Smooth muscle cell (in vitro differentiated cells): ENCODE results near the gene TGFA. TPM values are rescaled to one million over a fixed set of nuclear protein-coding genes. Genes with fewer than 3 reads are reported as not detected.

Source experiments
- DNase-seq: peaks from one replicate; lab custom pipeline; 2025; ENCODE audit not compliant: unreplicated experiment; lab: John Stamatoyannopoulos, UW
- H2AFZ ChIP-seq: fragments of 200-600 bp; sonication (generic); 2 replicates; pipeline ENCODE4 v1.6.0; 2016; ENCODE audit warnings: antibody characterized with exemption, low read depth, mild to moderate bottlenecking
- H3F3A ChIP-seq: fragments of 200-600 bp; sonication (generic); 2 replicates; pipeline ENCODE4 v1.6.0; 2017; ENCODE audit warnings: antibody characterized with exemption, low read depth
- H3K27ac ChIP-seq: fragments of 200-600 bp; sonication (generic); 2 replicates; pipeline ENCODE4 v1.5.1; 2016; ENCODE audit warnings: low read depth, mild to moderate bottlenecking
- H3K27me3 ChIP-seq: fragments of 200-600 bp; sonication (generic); 2 replicates; pipeline ENCODE4 v1.6.1; 2016; ENCODE audit warnings: low read depth, mild to moderate bottlenecking
- H3K36me3 ChIP-seq: fragments of 200-600 bp; sonication (generic); 2 replicates; pipeline ENCODE4 v1.5.1; 2016; ENCODE audit warnings: low read depth
- H3K4me1 ChIP-seq: fragments of 200-600 bp; sonication (generic); 2 replicates; pipeline ENCODE4 v1.5.1; 2016; ENCODE audit warnings: low read depth
- H3K4me2 ChIP-seq: fragments of 200-600 bp; sonication (generic); 2 replicates; pipeline ENCODE4 v1.6.0; 2016; ENCODE audit warnings: mild to moderate bottlenecking
- H3K4me3 ChIP-seq: fragments of 200-600 bp; sonication (generic); 2 replicates; pipeline ENCODE4 v1.5.1; 2016; ENCODE audit warnings: mild to moderate bottlenecking
- H3K79me2 ChIP-seq: fragments of 200-600 bp; sonication (generic); 2 replicates; pipeline ENCODE4 v1.6.0; 2016; ENCODE audit warnings: low read depth, mild to moderate bottlenecking
- H3K9ac ChIP-seq: fragments of 200-600 bp; sonication (generic); 2 replicates; pipeline ENCODE4 v1.6.0; 2016; ENCODE audit warnings: low read depth
- H3K9me3 ChIP-seq: fragments of 200-600 bp; sonication (generic); replicated peaks from 2 replicates; pipeline ENCODE4 v1.5.1; 2016; ENCODE audit warnings: low read depth
- H4K20me1 ChIP-seq: fragments of 200-600 bp; sonication (generic); 2 replicates; pipeline ENCODE4 v1.6.0; 2016; ENCODE audit warnings: low read depth
- WGBS: methylation state at CpG from one replicate; pipeline ENCODE4 v1.1.7; 2016; ENCODE audit warnings: low lambda C conversion rate; 5-methylcytosine and 5-hydroxymethylcytosine counted together
- polyA plus RNA-seq: library from polyadenylated mRNA; unstranded; fragments of >200 nt; fragmentation: Nextera tagmentation; extraction: Ambion mirVana; gene quantifications from 2 replicates; pipeline ENCODE4 v1.2.1, GENCODE V29; 2016
- total RNA-seq: library from RNA; depleted of rRNA; stranded (reverse); fragments of >200 nt; gene quantifications from 2 replicates; pipeline ENCODE4 v1.2.3, GENCODE V29; 2014
- TF ChIP-seq, protein P1 (sequence below): fragments of 200-600 bp; sonication (generic); IDR thresholded peaks from 2 replicates; pipeline ENCODE4 v1.5.1; 2017; ENCODE audit warnings: borderline replicate concordance, mild to moderate bottlenecking, antibody characterized with exemption; ENCODE audit not compliant: insufficient read depth, poor library complexity, severe bottlenecking

Gene TGFA
- total and polyA plus RNA-seq, 2 experiments from 2014 or later, result 0.21 to 2.4 TPM

DNA sequence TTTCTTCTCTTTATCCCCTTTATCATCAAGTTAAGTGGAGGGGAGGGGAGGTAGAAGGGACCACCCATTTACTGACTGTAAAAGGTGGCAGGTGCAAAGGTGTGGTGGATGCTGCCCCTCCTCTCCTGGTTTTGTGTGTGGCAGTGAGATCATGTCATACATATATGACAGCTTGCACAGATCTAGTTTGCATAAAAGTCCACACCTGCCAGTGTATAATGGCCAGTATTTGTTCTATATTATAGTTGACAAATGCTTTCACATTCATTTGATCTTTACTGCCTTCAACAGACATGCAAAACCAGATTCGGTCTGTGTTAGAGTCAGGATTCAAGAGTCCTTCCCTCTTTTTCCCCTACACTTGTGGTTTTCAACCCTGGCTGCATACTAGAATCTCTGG lies 55.1 kb downstream of the TGFA start:
- Histone ChIP-seq H3K27me3 (peaks cover 5% of the 10 kb centered on the region), H3K4me1 (no peaks in the 10 kb centered on the region), H3K4me3 (no peak overlapping the region), H3K9ac (no peak overlapping the region), H3K79me2 (no peaks in the 10 kb centered on the region), H3K27ac (no peak overlapping the region), H3K4me2 (no peak overlapping the region), H4K20me1 (no peaks in the 10 kb centered on the region), H3K9me3 (no peaks in the 10 kb centered on the region), H3F3A (no peaks in the 10 kb centered on the region), H2AFZ (no peak overlapping the region), H3K36me3 (no peaks in the 10 kb centered on the region)
- DNase-seq, result no peak
- 82% methylated on average over 1 of the region's 1 CpG for WGBS
- TF ChIP-seq, protein P1, sequence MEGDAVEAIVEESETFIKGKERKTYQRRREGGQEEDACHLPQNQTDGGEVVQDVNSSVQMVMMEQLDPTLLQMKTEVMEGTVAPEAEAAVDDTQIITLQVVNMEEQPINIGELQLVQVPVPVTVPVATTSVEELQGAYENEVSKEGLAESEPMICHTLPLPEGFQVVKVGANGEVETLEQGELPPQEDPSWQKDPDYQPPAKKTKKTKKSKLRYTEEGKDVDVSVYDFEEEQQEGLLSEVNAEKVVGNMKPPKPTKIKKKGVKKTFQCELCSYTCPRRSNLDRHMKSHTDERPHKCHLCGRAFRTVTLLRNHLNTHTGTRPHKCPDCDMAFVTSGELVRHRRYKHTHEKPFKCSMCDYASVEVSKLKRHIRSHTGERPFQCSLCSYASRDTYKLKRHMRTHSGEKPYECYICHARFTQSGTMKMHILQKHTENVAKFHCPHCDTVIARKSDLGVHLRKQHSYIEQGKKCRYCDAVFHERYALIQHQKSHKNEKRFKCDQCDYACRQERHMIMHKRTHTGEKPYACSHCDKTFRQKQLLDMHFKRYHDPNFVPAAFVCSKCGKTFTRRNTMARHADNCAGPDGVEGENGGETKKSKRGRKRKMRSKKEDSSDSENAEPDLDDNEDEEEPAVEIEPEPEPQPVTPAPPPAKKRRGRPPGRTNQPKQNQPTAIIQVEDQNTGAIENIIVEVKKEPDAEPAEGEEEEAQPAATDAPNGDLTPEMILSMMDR, result no peak

DNA sequence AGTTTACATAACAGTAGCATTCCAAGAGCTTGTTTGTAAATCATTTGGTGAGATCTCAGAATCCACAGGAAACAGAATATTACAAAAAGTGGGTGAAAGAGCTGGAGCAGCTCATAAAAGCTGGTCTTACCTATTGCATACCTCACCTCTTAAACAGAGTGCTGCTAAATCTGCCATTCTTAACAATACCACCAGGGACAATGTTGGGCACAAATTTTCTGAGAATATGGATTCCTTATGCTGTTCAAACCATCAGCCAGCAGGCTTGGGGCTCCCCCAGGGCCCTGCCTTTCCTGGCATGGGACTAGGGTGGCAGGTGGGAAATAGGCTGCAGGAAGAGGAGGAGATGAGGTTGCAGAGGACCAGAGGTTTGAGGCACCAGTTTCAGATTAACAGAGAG lies 55.6 kb downstream of the TGFA start:
- H3K27ac ChIP-seq, result no peak overlapping the region
- no peak overlapping the region for H3K9ac ChIP-seq
- TF ChIP-seq, protein P1, result peak; percentile 18
- no peaks in the 10 kb centered on the region for H3K9me3 ChIP-seq
- H3K27me3 ChIP-seq, result peaks cover 5% of the 10 kb centered on the region
- no peak overlapping the region for H2AFZ ChIP-seq
- no peaks in the 10 kb centered on the region for H4K20me1 ChIP-seq
- no peak for DNase-seq
- H3F3A ChIP-seq, result no peaks in the 10 kb centered on the region
- H3K4me1 ChIP-seq, result no peaks in the 10 kb centered on the region
- no peak overlapping the region for H3K4me3 ChIP-seq
- H3K79me2 ChIP-seq, result no peaks in the 10 kb centered on the region
- no peak overlapping the region for H3K4me2 ChIP-seq
- no peaks in the 10 kb centered on the region for H3K36me3 ChIP-seq

DNA sequence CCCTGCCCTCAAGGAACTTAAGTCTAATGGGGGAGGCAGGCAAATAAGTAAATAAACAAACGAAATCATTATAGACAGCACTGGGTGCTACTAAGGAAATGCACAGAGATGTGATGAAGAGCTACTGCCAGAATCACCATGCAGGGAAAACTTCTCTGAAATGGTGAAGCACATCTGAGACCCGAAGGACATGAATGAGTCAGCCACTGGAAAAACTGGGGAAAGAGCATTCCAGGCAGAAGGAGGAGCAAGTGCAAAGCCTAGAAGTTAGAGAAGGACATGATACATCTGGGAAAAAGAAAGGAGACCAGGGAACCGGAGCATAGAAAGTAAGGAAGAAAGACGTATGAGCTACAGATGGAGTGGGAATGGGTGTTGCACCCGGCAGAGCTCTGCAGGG lies 56.8 kb downstream of the TGFA start:
- Histone ChIP-seq H3K4me1 (no peaks in the 10 kb centered on the region), H3K9ac (no peak overlapping the region), H3K9me3 (no peaks in the 10 kb centered on the region), H3K4me3 (no peak overlapping the region), H3K36me3 (no peaks in the 10 kb centered on the region), H4K20me1 (no peaks in the 10 kb centered on the region), H3F3A (no peaks in the 10 kb centered on the region), H3K27me3 (peaks cover 5% of the 10 kb centered on the region), H3K4me2 (no peak overlapping the region), H3K79me2 (no peaks in the 10 kb centered on the region), H3K27ac (no peak overlapping the region), H2AFZ (no peak overlapping the region)
- 72% methylated on average over 5 of the region's 5 CpGs for WGBS
- TF ChIP-seq, protein P1, result no peak
- DNase-seq, result no peak

DNA sequence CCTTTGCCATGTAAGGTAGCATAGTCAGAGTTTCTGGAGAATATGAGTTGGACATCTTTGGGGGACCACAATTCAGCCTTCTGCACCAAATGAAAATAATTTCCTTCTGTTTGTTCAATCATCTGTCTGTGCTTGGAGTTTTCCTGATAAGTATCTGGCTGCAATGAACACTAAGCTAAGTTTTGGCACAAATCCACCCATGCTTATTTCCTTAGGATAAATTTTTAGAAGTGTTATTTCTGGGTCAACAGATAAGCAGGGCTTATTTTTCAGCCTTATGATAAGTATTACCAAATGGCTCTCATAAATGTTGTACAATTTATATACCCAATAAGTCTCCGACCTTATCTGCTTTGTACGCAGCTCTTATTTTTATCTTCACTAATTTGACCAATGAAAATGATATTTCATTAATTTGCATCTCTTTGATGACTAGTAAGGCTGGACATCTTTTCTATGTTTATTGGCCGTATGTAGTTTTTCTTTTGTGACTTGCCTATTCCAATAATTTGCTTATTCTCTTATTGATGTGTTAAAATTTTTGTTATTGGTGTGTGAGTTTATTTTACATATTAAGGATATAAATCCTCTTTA lies 59.2 kb downstream of the TGFA start:
- Histone ChIP-seq H3F3A (no peaks in the 10 kb centered on the region), H3K4me1 (no peaks in the 10 kb centered on the region), H3K4me3 (no peak overlapping the region), H3K27me3 (peaks cover 9% of the 10 kb centered on the region), H3K9ac (no peak overlapping the region), H2AFZ (no peak overlapping the region), H4K20me1 (no peaks in the 10 kb centered on the region), H3K36me3 (no peaks in the 10 kb centered on the region), H3K4me2 (no peak overlapping the region), H3K27ac (no peak overlapping the region), H3K9me3 (no peaks in the 10 kb centered on the region), H3K79me2 (no peaks in the 10 kb centered on the region)
- WGBS, result 79% methylated on average over 3 of the region's 3 CpGs
- TF ChIP-seq, protein P1, result no peak
- no peak for DNase-seq
